CD14-positive monocyte (primary cell): ENCODE measurements around the gene PDZRN3. TPM values are rescaled to one million over a fixed set of nuclear protein-coding genes. Genes with fewer than 3 reads are reported as not detected.

Source experiments
- DNase-seq, 3 donors: peaks; one replicate each; pipeline ENCODE4 v3.0.0-alpha.2; 2011 to 2022
- H2AFZ ChIP-seq: 2 replicates; pipeline ENCODE4 v1.6.0; 2012; ENCODE audit warnings: mild to moderate bottlenecking, low read depth, low read length, inconsistent platforms; ENCODE audit not compliant: insufficient read depth, poor library complexity, severe bottlenecking
- H3K27ac ChIP-seq, 2 donors: 1 replicate in 1 of 2; 2 replicates in 1 of 2; pipeline ENCODE4 v1.5.1; 2012 to 2013; ENCODE audit warnings: low read length in 2 of 2, control low read depth in 1 of 2, inconsistent platforms in 1 of 2, low read depth in 1 of 2, mild to moderate bottlenecking in 1 of 2
- H3K27me3 ChIP-seq, 2 donors: one replicate each; pipeline versions ENCODE4 v1.6.0 to v1.6.1; 2011 to 2013; ENCODE audit warnings: low read length in 2 of 2; ENCODE audit not compliant: control insufficient read depth in 2 of 2, insufficient read depth in 2 of 2
- H3K36me3 ChIP-seq, 2 donors: replicated peaks in 1 of 2; 1 replicate in 1 of 2; 2 replicates in 1 of 2; pipeline versions ENCODE4 v1.5.1 to v1.6.1; 2012 to 2013; ENCODE audit warnings: low read length in 2 of 2, control low read depth in 1 of 2, inconsistent platforms in 1 of 2, mild to moderate bottlenecking in 1 of 2; ENCODE audit not compliant: insufficient read depth in 2 of 2, control insufficient read depth in 1 of 2
- H3K4me1 ChIP-seq, 2 donors: 1 replicate in 1 of 2; 2 replicates in 1 of 2; pipeline versions ENCODE4 v1.5.1 to v1.6.1; 2012 to 2013; ENCODE audit warnings: low read length in 2 of 2, control low read depth in 1 of 2, inconsistent platforms in 1 of 2, mild to moderate bottlenecking in 1 of 2, moderate library complexity in 1 of 2; ENCODE audit not compliant: insufficient read depth in 2 of 2, control insufficient read depth in 1 of 2
- H3K4me2 ChIP-seq: replicated peaks from 2 replicates; pipeline ENCODE3; 2012; ENCODE audit warnings: low read length, moderate library complexity, mild to moderate bottlenecking; ENCODE audit not compliant: poor library complexity, severe bottlenecking; ENCODE audit errors: extremely low read depth
- H3K4me3 ChIP-seq, 3 experiments: fragments of 200-600 bp in 1 of 3; sonication (generic) in 1 of 3; replicated peaks in 1 of 3; 1 replicate in 2 of 3; 2 replicates in 1 of 3; pipeline ENCODE4 v1.5.1; 2011 to 2013; ENCODE audit warnings: low read length in 3 of 3, mild to moderate bottlenecking in 3 of 3, control low read depth in 2 of 3, low read depth in 2 of 3, inconsistent platforms in 1 of 3, moderate library complexity in 1 of 3
- H3K79me2 ChIP-seq: 2 replicates; pipeline ENCODE4 v1.6.0; 2012; ENCODE audit warnings: mild to moderate bottlenecking, control low read depth, inconsistent platforms, low read length, moderate library complexity; ENCODE audit not compliant: insufficient read depth
- H3K9ac ChIP-seq: 2 replicates; pipeline ENCODE4 v1.6.0; 2017; ENCODE audit warnings: low read length, mild to moderate bottlenecking; ENCODE audit not compliant: insufficient read depth, poor library complexity, severe bottlenecking
- H3K9me3 ChIP-seq, 2 donors: replicated peaks in 1 of 2; 1 replicate in 1 of 2; 2 replicates in 1 of 2; pipeline versions ENCODE4 v1.5.1 to v1.6.1; 2012 to 2013; ENCODE audit warnings: low read length in 2 of 2, control low read depth in 1 of 2; ENCODE audit not compliant: control insufficient read depth in 1 of 2, insufficient read depth in 1 of 2
- H4K20me1 ChIP-seq: 2 replicates; pipeline ENCODE4 v1.6.0; 2012; ENCODE audit warnings: mild to moderate bottlenecking, low read length, control low read depth, moderate library complexity; ENCODE audit not compliant: insufficient read depth
- H3K27ac Mint-ChIP-seq, 7 donors: one replicate each; pipeline ENCODE4 v1.8.0; 2020; ENCODE audit warnings: mild to moderate bottlenecking in 7 of 7, mixed read lengths in 7 of 7, moderate library complexity in 6 of 7, inconsistent platforms in 2 of 7
- H3K27me3 Mint-ChIP-seq, 3 donors: one replicate each; pipeline ENCODE4 v1.8.0; 2021 to 2022; ENCODE audit warnings: low read depth in 3 of 3, mild to moderate bottlenecking in 3 of 3, mixed read lengths in 3 of 3, moderate library complexity in 3 of 3, inconsistent platforms in 1 of 3
- H3K36me3 Mint-ChIP-seq, 2 donors: one replicate each; pipeline ENCODE4 v1.8.0; 2020; ENCODE audit warnings: mixed read lengths in 2 of 2, inconsistent platforms in 1 of 2, mild to moderate bottlenecking in 1 of 2
- H3K4me1 Mint-ChIP-seq: one replicate; pipeline ENCODE4 v1.8.0; 2020; ENCODE audit warnings: mild to moderate bottlenecking, mixed read lengths
- H3K4me3 Mint-ChIP-seq, 2 donors: one replicate each; pipeline ENCODE4 v1.8.0; 2020; ENCODE audit warnings: mild to moderate bottlenecking in 2 of 2, mixed read lengths in 2 of 2, moderate library complexity in 1 of 2
- H3K9me3 Mint-ChIP-seq, 7 donors: one replicate each; pipeline ENCODE4 v1.8.0; 2020 to 2022; ENCODE audit warnings: mixed read lengths in 7 of 7, mild to moderate bottlenecking in 6 of 7, moderate library complexity in 6 of 7, inconsistent platforms in 2 of 7
- CTCF ChIP-seq: fragments of 200-600 bp; IDR thresholded peaks from one replicate; pipeline ENCODE4 v1.8.0; 2022; ENCODE audit warnings: antibody characterized with exemption, mild to moderate bottlenecking
- WGBS: methylation state at CpG from one replicate; pipeline ENCODE4 v1.1.5; 2013; ENCODE audit warnings: missing lambda C conversion rate; ENCODE audit not compliant: insufficient coverage; 5-methylcytosine and 5-hydroxymethylcytosine counted together
- intact Hi-C, 2 donors: fragments of 100-400 bp; cut with micrococcal nuclease; formaldehyde crosslinking; loops; one replicate each; pipeline versions ENCODE4 v1.15.0 to v1.15.1; 2023
- polyA plus RNA-seq, 3 donors: library from polyadenylated mRNA; depleted of rRNA in 1 of 3; unstranded in 2 of 3; stranded (reverse) in 1 of 3; fragments of 300-500 nt in 2 of 3; fragments of >200 nt in 1 of 3; fragmentation: Illumina TruSeq in 2 of 3; gene quantifications; 1 replicate in 2 of 3; 2 replicates in 1 of 3; pipeline ENCODE4 v1.2.3, GENCODE V29; 2012 to 2021

PDZRN3 gene
- polyA plus RNA-seq, 3 donors: not detected

GRCh38 chr3:73422571-73422970 is 202.2 kb downstream of the PDZRN3 start:
- no peaks in the 10 kb centered on the region for H3K36me3 Mint-ChIP-seq
- Histone ChIP-seq H3K4me1 (no peaks in the 10 kb centered on the region), H2AFZ (no peak overlapping the region), H3K27me3 (no peaks in the 10 kb centered on the region), H3K79me2 (no peaks in the 10 kb centered on the region), H3K4me3 (no peak overlapping the region), H3K36me3 (no peaks in the 10 kb centered on the region), H3K9me3 (no peaks in the 10 kb centered on the region), H3K27ac (no peak overlapping the region), H3K9ac (no peak overlapping the region), H4K20me1 (no peaks in the 10 kb centered on the region), H3K4me2 (no peak overlapping the region)
- no peaks in the 10 kb centered on the region for H3K4me1 Mint-ChIP-seq
- no peak overlapping the region for H3K4me3 Mint-ChIP-seq
- peaks cover 0 to 4% (median 2%) of the 10 kb centered on the region in 7 donors for H3K9me3 Mint-ChIP-seq
- H3K27ac Mint-ChIP-seq: no peak overlapping the region
- DNase-seq: no peak
- H3K27me3 Mint-ChIP-seq: peaks cover 7 to 15% (median 11%) of the 10 kb centered on the region in 3 donors
- no peak for TF ChIP-seq CTCF
- WGBS: no CpG with 5 or more reads among the region's 2 CpGs
- intact Hi-C loops: no loop called here

GRCh38 chr3:73419942-73420341 is 204.8 kb downstream of the PDZRN3 start:
- no peaks in the 10 kb centered on the region for H3K36me3 Mint-ChIP-seq
- intact Hi-C loops: no loop called here

More at GRCh38 chr3:73419942-73420341, 204.8 kb downstream of the PDZRN3 start:
- Histone ChIP-seq H3K36me3 (no peaks in the 10 kb centered on the region), H3K27me3 (no peaks in the 10 kb centered on the region), H2AFZ (no peak overlapping the region), H3K9ac (no peak overlapping the region), H3K27ac (no peak overlapping the region), H4K20me1 (no peaks in the 10 kb centered on the region), H3K4me2 (no peak overlapping the region), H3K4me1 (no peaks in the 10 kb centered on the region), H3K9me3 (no peaks in the 10 kb centered on the region), H3K79me2 (no peaks in the 10 kb centered on the region), H3K4me3 (no peak overlapping the region)
- Mint-ChIP-seq H3K4me1 (no peaks in the 10 kb centered on the region), H3K9me3 (peaks cover 0 to 5% (median 2%) of the 10 kb centered on the region in 7 donors), H3K27ac (no peak overlapping the region), H3K27me3 (peaks cover 1 to 13% (median 12%) of the 10 kb centered on the region in 3 donors), H3K4me3 (no peak overlapping the region)
- TF ChIP-seq CTCF: no peak
- no peak for DNase-seq
- 83% methylated on average over 1 of the region's 3 CpGs for WGBS
